ENCODE results near the gene ZFYVE9. TPM values are rescaled to one million over a fixed set of nuclear protein-coding genes. Genes with fewer than 3 reads are reported as not detected.
"Not testable (repeated sequence)": the region's sequence is repeated elsewhere in the genome, so short reads cannot be mapped to it uniquely, and the experiment has no call there.

The ZFYVE9 gene
- total RNA-seq, 1 donor from 2014 or later = 85.6 TPM

- no peak for DNase-seq
These were observed 203.4 kb downstream of the ZFYVE9 start for GRCh38 chr1:52345252-52345651.

GRCh38 chr1:52346653-52347052 is 204.8 kb downstream of the ZFYVE9 start:
- DNase-seq = no peak

GRCh38 chr1:52348704-52349300 is 206.9 kb downstream of the ZFYVE9 start:
- DNase-seq = peak; percentile 24

GRCh38 chr1:52352690-52353089 is 210.8 kb downstream of the ZFYVE9 start:
- no peak for DNase-seq

- no peak for DNase-seq
These were observed 213.5 kb downstream of the ZFYVE9 start for GRCh38 chr1:52355436-52355835.

GRCh38 chr1:52355847-52356505 is 214.1 kb downstream of the ZFYVE9 start:
- no peak for DNase-seq

GRCh38 chr1:52356818-52357355 is 215.0 kb downstream of the ZFYVE9 start:
- DNase-seq = no peak

GRCh38 chr1:52357397-52357796 is 215.5 kb downstream of the ZFYVE9 start:
- no peak for DNase-seq

- DNase-seq = no peak
These were observed 217.1 kb downstream of the ZFYVE9 start for GRCh38 chr1:52358851-52359497.

- no peak for DNase-seq
These were observed 218.0 kb downstream of the ZFYVE9 start for GRCh38 chr1:52359676-52360594.

GRCh38 chr1:52360595-52360968 is 218.7 kb downstream of the ZFYVE9 start:
- DNase-seq = no peak

GRCh38 chr1:52364235-52364839 is 222.4 kb downstream of the ZFYVE9 start:
- DNase-seq = no peak

GRCh38 chr1:52365071-52365745 is 223.3 kb downstream of the ZFYVE9 start:
- DNase-seq = peak; percentile 8

- peak; percentile 94 for DNase-seq
These were observed 224.0 kb downstream of the ZFYVE9 start, which contains the start of gene CC2D1B for GRCh38 chr1:52365746-52366516. Gene CC2D1B, minus strand, starts transcription at chr1:52366205. Its CDS starts 1,585 bp downstream, at chr1:52364620.

- no peak for DNase-seq
These were observed 224.6 kb downstream of the ZFYVE9 start for GRCh38 chr1:52366517-52366827.

GRCh38 chr1:52367272-52367671 is 225.4 kb downstream of the ZFYVE9 start:
- DNase-seq = no peak

- DNase-seq = no peak
These were observed 226.7 kb downstream of the ZFYVE9 start for GRCh38 chr1:52368383-52369172.

GRCh38 chr1:52369851-52370250 is 228.0 kb downstream of the ZFYVE9 start:
- DNase-seq = not testable (repeated sequence)

GRCh38 chr1:52385376-52385775 is 243.5 kb downstream of the ZFYVE9 start:
- no peak for DNase-seq

GRCh38 chr1:52386458-52386857 is 244.6 kb downstream of the ZFYVE9 start:
- DNase-seq = no peak
